Stimulated activated CD4-positive, alpha-beta T cell treated with anti-CD3 and anti-CD28 coated beads, Interleukin-2, amount 100 ng/mL, for 4 hours (primary cell): ENCODE data around the gene PASK.

Experiments used
- DNase-seq: peaks from one replicate; pipeline ENCODE4 v3.0.0-alpha.2; 2020; ENCODE audit warnings: low read depth

PASK gene

GRCh38 chr2:241081643-241082340 is 67.5 kb downstream of the PASK start:
- DNase-seq = no peak

GRCh38 chr2:241081190-241081642 is 68.1 kb downstream of the PASK start:
- no peak for DNase-seq

GRCh38 chr2:241080405-241081189 is 68.7 kb downstream of the PASK start:
- DNase-seq = no peak

GRCh38 chr2:241074901-241075540 is 74.3 kb downstream of the PASK start:
- DNase-seq = no peak

GRCh38 chr2:241074065-241074818 is 75.0 kb downstream of the PASK start:
- DNase-seq = no peak

- no peak for DNase-seq
These were observed 75.9 kb downstream of the PASK start for GRCh38 chr2:241073166-241074064.

GRCh38 chr2:241072553-241073165 is 76.6 kb downstream of the PASK start:
- DNase-seq = no peak

GRCh38 chr2:241072151-241072550 is 77.1 kb downstream of the PASK start:
- no peak for DNase-seq

- no peak for DNase-seq
These were observed 77.6 kb downstream of the PASK start for GRCh38 chr2:241071677-241072111.

GRCh38 chr2:241070811-241071676 is 78.2 kb downstream of the PASK start:
- DNase-seq = no peak

GRCh38 chr2:241070361-241070760 is 78.9 kb downstream of the PASK start:
- DNase-seq = no peak

- DNase-seq = no peak
These were observed 79.4 kb downstream of the PASK start for GRCh38 chr2:241069821-241070281.

- DNase-seq = no peak
These were observed 80.1 kb downstream of the PASK start for GRCh38 chr2:241068942-241069810.

- DNase-seq = no peak
These were observed 80.9 kb downstream of the PASK start for GRCh38 chr2:241068136-241068941.

- DNase-seq = no peak
These were observed 81.7 kb downstream of the PASK start for GRCh38 chr2:241067501-241068135.

GRCh38 chr2:241066893-241067341 is 82.4 kb downstream of the PASK start:
- DNase-seq = no peak
